Astrocyte (in vitro differentiated cells and primary cell): Measurements from ENCODE around the gene FAM240B.

Source experiments
- EZH2 ChIP-seq: IDR thresholded peaks from 2 replicates; pipeline ENCODE4 v1.6.1; 2012; ENCODE audit warnings: mild to moderate bottlenecking, low read length, inconsistent platforms; ENCODE audit not compliant: insufficient read depth
- TF ChIP-seq, protein P1 (sequence below): IDR thresholded peaks from 2 replicates; pipeline ENCODE4 v1.5.1; 2011; ENCODE audit warnings: low read depth, mild to moderate bottlenecking, inconsistent platforms, low read length, moderate library complexity; ENCODE audit not compliant: insufficient read depth

DNA sequence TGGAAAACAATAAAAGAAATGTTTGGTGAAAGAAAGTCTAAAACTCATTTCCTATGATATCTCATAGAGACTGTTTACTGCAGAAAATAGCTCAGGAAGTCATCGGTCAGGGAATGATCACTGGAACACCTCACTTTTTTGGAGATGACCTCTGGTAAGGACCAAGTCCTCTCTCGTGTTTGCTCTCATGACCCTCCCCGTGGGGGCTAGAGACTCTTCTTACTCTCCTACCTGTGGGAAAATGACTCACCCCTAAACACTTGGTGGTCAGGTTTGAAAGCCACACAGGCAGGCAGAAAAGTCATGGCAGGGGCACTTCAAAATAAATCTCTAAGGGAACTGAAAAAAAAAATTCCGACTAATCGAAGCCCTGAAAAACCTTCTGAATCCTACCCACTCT is 48.2 kb downstream of the FAM240B start:
- TF ChIP-seq EZH2 = no peak
- TF ChIP-seq, protein P1, sequence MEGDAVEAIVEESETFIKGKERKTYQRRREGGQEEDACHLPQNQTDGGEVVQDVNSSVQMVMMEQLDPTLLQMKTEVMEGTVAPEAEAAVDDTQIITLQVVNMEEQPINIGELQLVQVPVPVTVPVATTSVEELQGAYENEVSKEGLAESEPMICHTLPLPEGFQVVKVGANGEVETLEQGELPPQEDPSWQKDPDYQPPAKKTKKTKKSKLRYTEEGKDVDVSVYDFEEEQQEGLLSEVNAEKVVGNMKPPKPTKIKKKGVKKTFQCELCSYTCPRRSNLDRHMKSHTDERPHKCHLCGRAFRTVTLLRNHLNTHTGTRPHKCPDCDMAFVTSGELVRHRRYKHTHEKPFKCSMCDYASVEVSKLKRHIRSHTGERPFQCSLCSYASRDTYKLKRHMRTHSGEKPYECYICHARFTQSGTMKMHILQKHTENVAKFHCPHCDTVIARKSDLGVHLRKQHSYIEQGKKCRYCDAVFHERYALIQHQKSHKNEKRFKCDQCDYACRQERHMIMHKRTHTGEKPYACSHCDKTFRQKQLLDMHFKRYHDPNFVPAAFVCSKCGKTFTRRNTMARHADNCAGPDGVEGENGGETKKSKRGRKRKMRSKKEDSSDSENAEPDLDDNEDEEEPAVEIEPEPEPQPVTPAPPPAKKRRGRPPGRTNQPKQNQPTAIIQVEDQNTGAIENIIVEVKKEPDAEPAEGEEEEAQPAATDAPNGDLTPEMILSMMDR = no peak
